GM12878 (cell line): ENCODE data around the gene ACVR1. TPM values are rescaled to one million over a fixed set of nuclear protein-coding genes. Genes with fewer than 3 reads are reported as not detected.

Experiments used
- ATAC-seq: fragments of 200-7000 bp; cut with Tn5 transposase; 3 replicates; pipeline ENCODE4 v1.9.1; 2020; ENCODE audit warnings: mild to moderate bottlenecking, moderate library complexity
- BruUV-seq: library from RNA; stranded (reverse); fragments of 400-500 nt; replicated peaks from 2 replicates; lab custom pipeline; 2021; lab: Mats Ljungman, UMichigan
- CTCF ChIA-PET: fragments of 300-600 bp; sonication (Branson Sonifier 250); formaldehyde crosslinking; extraction: SDS; loops from one replicate; lab custom pipeline; 2021; ENCODE audit warnings: inconsistent platforms; lab: Yijun Ruan, JAX
- POLR2A ChIA-PET: fragments of 350-600 bp; formaldehyde crosslinking; extraction: SDS; loops from one replicate; lab custom pipeline; 2021; ENCODE audit warnings: inconsistent platforms; lab: Charles Lee
- RAD21 ChIA-PET: fragments of 300-600 bp; sonication (Branson Sonifier 250); formaldehyde crosslinking; loops from one replicate; lab custom pipeline; 2023; ENCODE audit warnings: antibody characterized with exemption; ENCODE audit not compliant: unreplicated experiment; lab: Charles Lee
- SMC1A ChIA-PET: fragments of 300-600 bp; sonication (Branson Sonifier 250); formaldehyde crosslinking; loops from one replicate; lab custom pipeline; 2023; ENCODE audit not compliant: unreplicated experiment, uncharacterized antibody; lab: Charles Lee
- DNase-seq: peaks from one replicate; pipeline ENCODE4 v3.0.0-alpha.2; 2011; ENCODE audit warnings: low read depth, low spot score
- FAIRE-seq: peaks from 3 replicates; lab custom pipeline; 2011; peaks lifted over from hg19 to GRCh38; lab: Jason Lieb, UNC
- H2AFZ ChIP-seq: 2 replicates; pipeline ENCODE4 v1.6.0; 2011; ENCODE audit warnings: low read depth, low read length, control low read depth; ENCODE audit not compliant: control insufficient read depth
- H3K27ac ChIP-seq: 2 replicates; pipeline ENCODE4 v1.5.1; 2011; ENCODE audit warnings: control low read depth; ENCODE audit not compliant: control insufficient read depth, insufficient read depth
- H3K27me3 ChIP-seq, 2 experiments: replicated peaks in 1 of 2; 2 replicates each; pipeline versions ENCODE4 v1.6.0 to v1.6.1; 2011; ENCODE audit warnings: low read length in 1 of 2; ENCODE audit not compliant: control insufficient read depth in 2 of 2, insufficient read depth in 2 of 2
- H3K36me3 ChIP-seq, 2 experiments: 2 replicates each; pipeline ENCODE4 v1.5.1; 2011; ENCODE audit warnings: low read length in 1 of 2; ENCODE audit not compliant: control insufficient read depth in 2 of 2, insufficient read depth in 2 of 2
- H3K4me1 ChIP-seq: 2 replicates; pipeline ENCODE4 v1.6.1; 2011; ENCODE audit warnings: mild to moderate bottlenecking, low read length, moderate library complexity, mixed read lengths; ENCODE audit not compliant: control insufficient read depth, insufficient read depth
- H3K4me2 ChIP-seq: 2 replicates; pipeline ENCODE4 v1.6.0; 2011; ENCODE audit warnings: control low read depth; ENCODE audit not compliant: control insufficient read depth, insufficient read depth
- H3K4me3 ChIP-seq: fragments of 200-600 bp; sonication (generic); 2 replicates; pipeline ENCODE4 v1.5.1; 2016
- H3K79me2 ChIP-seq: 2 replicates; pipeline ENCODE4 v1.6.0; 2011; ENCODE audit warnings: low read length; ENCODE audit not compliant: control insufficient read depth, insufficient read depth
- H3K9ac ChIP-seq: 2 replicates; pipeline ENCODE4 v1.8.0; 2011; ENCODE audit warnings: low read length, control low read depth, mixed read lengths; ENCODE audit not compliant: control insufficient read depth, insufficient read depth
- H3K9me3 ChIP-seq: replicated peaks from 3 replicates; pipeline ENCODE4 v1.5.1; 2011; ENCODE audit warnings: mild to moderate bottlenecking, low read length; ENCODE audit not compliant: control insufficient read depth, insufficient read depth
- H4K20me1 ChIP-seq: 2 replicates; pipeline ENCODE4 v1.6.0; 2011; ENCODE audit not compliant: control insufficient read depth, insufficient read depth
- ASH2L ChIP-seq: fragments of 300-600, 200-600 bp; sonication (generic); IDR thresholded peaks from 2 replicates; pipeline ENCODE4 v1.6.1; 2017; ENCODE audit warnings: low read depth, mild to moderate bottlenecking, borderline replicate concordance
- CHD1 ChIP-seq: IDR thresholded peaks from 2 replicates; pipeline ENCODE4 v1.6.1; 2012; ENCODE audit warnings: low read depth, low read length, improper control_type of control experiment
- EED ChIP-seq: sonication (generic); IDR thresholded peaks from 2 replicates; pipeline ENCODE4 v1.6.1; 2016; ENCODE audit warnings: antibody characterized with exemption, low read depth
- HCFC1 ChIP-seq: fragments of 150-350 bp; IDR thresholded peaks from 2 replicates; pipeline ENCODE4 v1.6.1; 2014; ENCODE audit warnings: low read length
- KLF5 ChIP-seq: fragments of 450-650 bp; IDR thresholded peaks from 2 replicates; pipeline ENCODE4 v1.6.1; 2014; ENCODE audit warnings: mild to moderate bottlenecking; ENCODE audit not compliant: partially characterized antibody
- RAD51 ChIP-seq: fragments of 450-650 bp; IDR thresholded peaks from 2 replicates; pipeline ENCODE4 v1.6.1; 2016; ENCODE audit warnings: moderate library complexity, mild to moderate bottlenecking, inconsistent platforms
- SREBF2 ChIP-seq: IDR thresholded peaks from 2 replicates; pipeline ENCODE4 v1.6.1; 2012; ENCODE audit warnings: mild to moderate bottlenecking, low read length
- ZBED1 ChIP-seq: IDR thresholded peaks from 2 replicates; pipeline ENCODE4 v1.6.1; 2016; ENCODE audit warnings: borderline replicate concordance
- WGBS: methylation state at CpG from one replicate; pipeline ENCODE4 v1.1.6; 2016; ENCODE audit warnings: low lambda C conversion rate; ENCODE audit not compliant: insufficient replicate concordance, insufficient coverage; ENCODE audit errors: missing lambda C conversion rate; 5-methylcytosine and 5-hydroxymethylcytosine counted together
- in situ Hi-C: fragments of 300-500 bp; cut with MboI; formaldehyde crosslinking; loops from 9 replicates; pipeline ENCODE4 v1.14.3; 2018; ENCODE audit warnings: mixed read lengths
- intact Hi-C: fragments of 100-400 bp; cut with micrococcal nuclease; formaldehyde crosslinking; loops from one replicate; pipeline ENCODE4 v1.14.2; 2022; ENCODE audit not compliant: unreplicated experiment
- polyA plus RNA-seq, 11 experiments: library from polyadenylated mRNA; depleted of rRNA in 4 of 11; unstranded in 6 of 11; stranded (reverse) in 5 of 11; fragments of >200 nt; fragmentation: Nextera tagmentation in 4 of 11; fragmentation: Illumina TruSeq in 1 of 11; extraction: Ambion mirVana in 4 of 11; extraction: Trizol in 1 of 11; gene quantifications; 1 replicate in 1 of 11; 2 replicates in 10 of 11; pipeline versions ENCODE4 v1.2.1 to v1.2.3, GENCODE V29; 2011 to 2016; ENCODE audit warnings: inconsistent platforms in 2 of 11, missing spikeins in 2 of 11, low read depth in 1 of 11
- total RNA-seq, 4 experiments: library from RNA; depleted of rRNA in 3 of 4; stranded (reverse); fragments of >200 nt in 3 of 4; fragmentation: Illumina TruSeq in 1 of 4; extraction: Trizol in 1 of 4; gene quantifications; 2 replicates each; pipeline versions ENCODE4 v1.2.1 to v1.2.3, GENCODE V29; 2013 to 2021
- TF ChIP-seq, protein P1 (sequence below): fragments of 450-650 bp; IDR thresholded peaks from 2 replicates; pipeline ENCODE4 v1.6.1; 2018; ENCODE audit warnings: borderline replicate concordance, mild to moderate bottlenecking; ENCODE audit not compliant: partially characterized antibody

The ACVR1 gene
- total and polyA plus RNA-seq, 10 of the 15 experiments (the other 5 are each of a cell fraction or from before 2014, with no cell fraction given), result 0.06 to 0.24 (median 0.14) TPM; not detected in 4

DNA sequence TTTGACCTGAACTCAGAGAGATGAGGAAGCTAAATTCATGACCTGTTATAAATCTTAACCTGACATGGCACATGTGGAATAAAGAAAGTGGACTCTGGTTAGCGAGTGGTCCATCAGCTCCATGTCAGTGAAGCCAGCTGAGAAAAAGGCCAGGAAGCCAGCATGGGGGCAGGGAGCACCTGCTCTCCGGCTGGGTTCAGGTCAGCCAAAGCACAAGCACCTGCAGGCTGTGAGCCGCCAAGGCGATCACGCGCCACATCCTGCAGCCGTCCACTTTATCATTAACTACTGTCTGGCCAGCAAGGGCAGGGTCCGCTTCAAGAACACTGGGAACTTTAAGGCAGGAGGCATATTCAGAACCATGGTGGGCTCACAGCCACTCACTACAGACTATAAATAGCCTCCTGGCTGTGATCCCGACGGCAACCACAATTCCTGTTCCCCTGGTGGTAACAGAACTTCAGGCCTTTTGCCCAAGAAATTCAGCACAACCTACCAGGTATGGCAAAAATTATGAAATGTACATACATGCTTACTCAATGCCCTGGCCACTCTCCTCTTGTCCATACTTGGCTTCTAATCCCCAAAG, 35.5 kb downstream of the ACVR1 start:
- H3K4me2 ChIP-seq, result no peak overlapping the region
- no peaks in the 10 kb centered on the region for H3K79me2 ChIP-seq
- no peaks in the 10 kb centered on the region for H4K20me1 ChIP-seq
- FAIRE-seq, result no peak
- H3K36me3 ChIP-seq, result no peaks in the 10 kb centered on the region
- in situ Hi-C loops, result no loop called here
- TF ChIP-seq ASH2L (no peak), SREBF2 (no peak)
- TF ChIP-seq, protein P1, sequence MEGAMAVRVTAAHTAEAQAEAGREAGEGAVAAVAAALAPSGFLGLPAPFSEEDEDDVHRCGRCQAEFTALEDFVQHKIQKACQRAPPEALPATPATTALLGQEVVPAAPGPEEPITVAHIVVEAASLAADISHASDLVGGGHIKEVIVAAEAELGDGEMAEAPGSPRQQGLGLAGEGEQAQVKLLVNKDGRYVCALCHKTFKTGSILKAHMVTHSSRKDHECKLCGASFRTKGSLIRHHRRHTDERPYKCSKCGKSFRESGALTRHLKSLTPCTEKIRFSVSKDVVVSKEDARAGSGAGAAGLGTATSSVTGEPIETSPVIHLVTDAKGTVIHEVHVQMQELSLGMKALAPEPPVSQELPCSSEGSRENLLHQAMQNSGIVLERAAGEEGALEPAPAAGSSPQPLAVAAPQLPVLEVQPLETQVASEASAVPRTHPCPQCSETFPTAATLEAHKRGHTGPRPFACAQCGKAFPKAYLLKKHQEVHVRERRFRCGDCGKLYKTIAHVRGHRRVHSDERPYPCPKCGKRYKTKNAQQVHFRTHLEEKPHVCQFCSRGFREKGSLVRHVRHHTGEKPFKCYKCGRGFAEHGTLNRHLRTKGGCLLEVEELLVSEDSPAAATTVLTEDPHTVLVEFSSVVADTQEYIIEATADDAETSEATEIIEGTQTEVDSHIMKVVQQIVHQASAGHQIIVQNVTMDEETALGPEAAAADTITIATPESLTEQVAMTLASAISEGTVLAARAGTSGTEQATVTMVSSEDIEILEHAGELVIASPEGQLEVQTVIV, result no peak
- H3K27me3 ChIP-seq, result no peaks in the 10 kb centered on the region
- ChIA-PET POLR2A (no interaction called here), RAD21 (no interaction called here), SMC1A (interaction anchor here (1.5 kb wide), 1 partner anchor 10 kb away, joined by 4 read pairs; no protein-coding TSS in a partner anchor), CTCF (no interaction called here)
- H3K4me3 ChIP-seq, result no peak overlapping the region
- intact Hi-C loops, result no loop called here
- no peak overlapping the region for H2AFZ ChIP-seq
- 62% methylated on average over 10 of the region's 10 CpGs for WGBS
- DNase-seq, result no peak
- no peaks in the 10 kb centered on the region for H3K4me1 ChIP-seq
- ATAC-seq, result no peak
- H3K27ac ChIP-seq, result no peak overlapping the region
- no peak overlapping the region for H3K9ac ChIP-seq
- no TSS peak for BruUV-seq
- H3K9me3 ChIP-seq, result no peaks in the 10 kb centered on the region

DNA sequence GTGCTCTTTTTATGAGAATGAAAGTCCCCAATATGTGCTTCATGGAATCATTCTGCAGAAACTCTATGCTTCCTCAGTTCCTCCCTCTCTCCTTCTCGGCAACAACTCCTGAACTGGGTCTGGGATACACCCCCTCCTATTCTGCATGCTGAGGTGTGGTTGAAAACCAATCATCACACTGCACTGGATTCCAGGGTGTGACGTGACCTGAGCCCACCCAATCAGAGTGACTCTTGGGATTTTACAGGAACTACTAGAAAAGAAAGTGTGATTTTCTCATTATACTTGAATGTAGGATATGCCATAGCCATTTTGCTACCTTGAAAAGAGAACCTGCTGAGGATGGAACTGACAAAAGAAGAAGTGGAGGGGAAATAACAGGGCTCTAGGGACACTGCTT, 36.3 kb downstream of the ACVR1 start:
- H3K4me2 ChIP-seq, result no peak overlapping the region
- no peaks in the 10 kb centered on the region for H3K9me3 ChIP-seq
- ATAC-seq, result no peak
- SMC1A ChIA-PET, result interaction anchor here (1.5 kb wide), 1 partner anchor 11 kb away, joined by 4 read pairs; no protein-coding TSS in a partner anchor
- FAIRE-seq, result no peak
- H3K4me3 ChIP-seq, result no peak overlapping the region
- BruUV-seq, result no TSS peak
- intact Hi-C loops, result no loop called here
- H3K27me3 ChIP-seq, result no peaks in the 10 kb centered on the region
- RAD21 ChIA-PET, result no interaction called here
- no peak overlapping the region for H3K27ac ChIP-seq
- DNase-seq, result no peak
- POLR2A ChIA-PET, result no interaction called here
- H3K9ac ChIP-seq, result no peak overlapping the region
- H3K79me2 ChIP-seq, result no peaks in the 10 kb centered on the region
- no peaks in the 10 kb centered on the region for H4K20me1 ChIP-seq
- no peak overlapping the region for H2AFZ ChIP-seq
- TF ChIP-seq KLF5 (no peak), RAD51 (no peak), CHD1 (no peak), EED (no peak), ZBED1 (no peak), HCFC1 (no peak)
- CTCF ChIA-PET, result no interaction called here
- in situ Hi-C loops, result no loop called here
- 18% methylated on average over 2 of the region's 2 CpGs for WGBS
- H3K4me1 ChIP-seq, result no peaks in the 10 kb centered on the region
- H3K36me3 ChIP-seq, result no peaks in the 10 kb centered on the region
